ENCODE results near the gene PAFAH1B2. TPM values are rescaled to one million over a fixed set of nuclear protein-coding genes. Genes with fewer than 3 reads are reported as not detected.

PAFAH1B2 gene
- total RNA-seq, 1 experiment from 2014 or later = 153 TPM

GRCh38 chr11:117166491-117166890, 22.4 kb downstream of the PAFAH1B2 start:
- H3K4me1 ChIP-seq (ENCODE audit: insufficient read depth, low read length, poor library complexity, severe bottlenecking) = no peaks in the 10 kb centered on the region
- no peak overlapping the region for H3K4me3 ChIP-seq (ENCODE audit: low read depth, low read length, poor library complexity, severe bottlenecking)
- POLR2A ChIA-PET (ENCODE audit: low non-redundant PET) = interaction anchor here (1.0 kb wide), 1 partner anchor 373 kb away, joined by 3 read pairs; no protein-coding TSS in a partner anchor
- H3K36me3 ChIP-seq (ENCODE audit: insufficient read depth, low read length, poor library complexity, severe bottlenecking) = peaks cover 96% of the 10 kb centered on the region
- no TSS peak for BruUV-seq (replicated peaks)
- TF ChIP-seq CTCF (conservative IDR thresholded peaks at IDR 0.05; ENCODE audit: low read depth, low read length) (no peak), EZH2 (IDR thresholded peaks at IDR 0.05; ENCODE audit: borderline replicate concordance, low read depth, low read length, poor library complexity, severe bottlenecking) (no peak)
- CTCF ChIA-PET = no interaction called here
- intact Hi-C loops (cut with micrococcal nuclease; ENCODE audit: unreplicated experiment) = no loop called here
- H3K27me3 ChIP-seq (replicated peaks; ENCODE audit: insufficient read depth, low read depth, low read length, poor library complexity) = no peaks in the 10 kb centered on the region
- no peak for DNase-seq (ENCODE audit: low spot score)
- H3K27ac ChIP-seq (ENCODE audit: low read depth, low read length, poor library complexity, severe bottlenecking) = no peak overlapping the region
- no peaks in the 10 kb centered on the region for H3K9me3 ChIP-seq (ENCODE audit: low read depth, low read length, poor library complexity, severe bottlenecking)

- H3K4me1 ChIP-seq (ENCODE audit: insufficient read depth, low read length, poor library complexity, severe bottlenecking) = no peaks in the 10 kb centered on the region
- no peak overlapping the region for H3K4me3 ChIP-seq (ENCODE audit: low read depth, low read length, poor library complexity, severe bottlenecking)
- TF ChIP-seq CTCF (conservative IDR thresholded peaks at IDR 0.05; ENCODE audit: low read depth, low read length) (no peak), EZH2 (IDR thresholded peaks at IDR 0.05; ENCODE audit: borderline replicate concordance, low read depth, low read length, poor library complexity, severe bottlenecking) (no peak)
- peaks cover 69% of the 10 kb centered on the region for H3K36me3 ChIP-seq (ENCODE audit: insufficient read depth, low read length, poor library complexity, severe bottlenecking)
- POLR2A ChIA-PET (ENCODE audit: low non-redundant PET) = interaction anchor here (0.6 kb wide), 1 partner anchor 94 kb away, joined by 18 read pairs; no protein-coding TSS in a partner anchor
- H3K27me3 ChIP-seq (replicated peaks; ENCODE audit: insufficient read depth, low read depth, low read length, poor library complexity) = no peaks in the 10 kb centered on the region
- H3K9me3 ChIP-seq (ENCODE audit: low read depth, low read length, poor library complexity, severe bottlenecking) = no peaks in the 10 kb centered on the region
- no TSS peak for BruUV-seq (replicated peaks)
- no peak for DNase-seq (ENCODE audit: low spot score)
- CTCF ChIA-PET = interaction anchor here (0.6 kb wide), 1 partner anchor 31 kb away, joined by 5 read pairs; no protein-coding TSS in a partner anchor
- H3K27ac ChIP-seq (ENCODE audit: low read depth, low read length, poor library complexity, severe bottlenecking) = no peak overlapping the region
- intact Hi-C loops (cut with micrococcal nuclease; ENCODE audit: unreplicated experiment) = no loop called here
These were observed 25.6 kb downstream of the PAFAH1B2 start for GRCh38 chr11:117169736-117170135.

GRCh38 chr11:117170210-117170609, 26.1 kb downstream of the PAFAH1B2 start:
- no peak for DNase-seq (ENCODE audit: low spot score)
- TF ChIP-seq CTCF (conservative IDR thresholded peaks at IDR 0.05; ENCODE audit: low read depth, low read length) (no peak), EZH2 (IDR thresholded peaks at IDR 0.05; ENCODE audit: borderline replicate concordance, low read depth, low read length, poor library complexity, severe bottlenecking) (no peak)
- CTCF ChIA-PET = no interaction called here
- POLR2A ChIA-PET (ENCODE audit: low non-redundant PET) = no interaction called here
- Histone ChIP-seq H3K4me1 (ENCODE audit: insufficient read depth, low read length, poor library complexity, severe bottlenecking) (no peaks in the 10 kb centered on the region), H3K27me3 (replicated peaks; ENCODE audit: insufficient read depth, low read depth, low read length, poor library complexity) (no peaks in the 10 kb centered on the region), H3K36me3 (ENCODE audit: insufficient read depth, low read length, poor library complexity, severe bottlenecking) (peaks cover 68% of the 10 kb centered on the region), H3K9me3 (ENCODE audit: low read depth, low read length, poor library complexity, severe bottlenecking) (no peaks in the 10 kb centered on the region), H3K27ac (ENCODE audit: low read depth, low read length, poor library complexity, severe bottlenecking) (no peak overlapping the region), H3K4me3 (ENCODE audit: low read depth, low read length, poor library complexity, severe bottlenecking) (no peak overlapping the region)
- BruUV-seq (replicated peaks) = no TSS peak
- intact Hi-C loops (cut with micrococcal nuclease; ENCODE audit: unreplicated experiment) = no loop called here
